Measurements from ENCODE around the gene ESF1.
"Not testable (repeated sequence)": the region's sequence is repeated elsewhere in the genome, so short reads cannot be mapped to it uniquely, and the experiment has no call there.

The ESF1 gene

DNA sequence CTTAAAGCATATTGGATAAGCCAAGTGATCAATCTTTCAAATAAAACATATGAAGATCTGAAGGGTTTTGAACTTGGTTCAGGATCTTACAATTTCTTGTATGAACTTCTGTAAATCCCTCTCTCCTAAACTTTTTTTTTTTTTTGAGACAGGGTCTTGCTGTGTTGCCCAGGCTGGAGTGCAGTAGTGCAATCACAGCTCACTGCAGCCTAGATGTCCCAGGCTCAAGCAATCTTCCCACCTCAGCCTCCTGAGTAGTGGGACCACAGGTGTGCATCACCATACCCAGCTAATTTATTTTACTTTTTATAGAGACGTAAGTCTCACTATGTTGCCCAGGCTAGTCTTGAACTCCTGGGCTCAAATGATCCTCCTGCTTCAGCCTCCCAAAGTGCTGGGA is 46.5 kb downstream of the ESF1 start:
- not testable (repeated sequence) for DNase-seq

DNA sequence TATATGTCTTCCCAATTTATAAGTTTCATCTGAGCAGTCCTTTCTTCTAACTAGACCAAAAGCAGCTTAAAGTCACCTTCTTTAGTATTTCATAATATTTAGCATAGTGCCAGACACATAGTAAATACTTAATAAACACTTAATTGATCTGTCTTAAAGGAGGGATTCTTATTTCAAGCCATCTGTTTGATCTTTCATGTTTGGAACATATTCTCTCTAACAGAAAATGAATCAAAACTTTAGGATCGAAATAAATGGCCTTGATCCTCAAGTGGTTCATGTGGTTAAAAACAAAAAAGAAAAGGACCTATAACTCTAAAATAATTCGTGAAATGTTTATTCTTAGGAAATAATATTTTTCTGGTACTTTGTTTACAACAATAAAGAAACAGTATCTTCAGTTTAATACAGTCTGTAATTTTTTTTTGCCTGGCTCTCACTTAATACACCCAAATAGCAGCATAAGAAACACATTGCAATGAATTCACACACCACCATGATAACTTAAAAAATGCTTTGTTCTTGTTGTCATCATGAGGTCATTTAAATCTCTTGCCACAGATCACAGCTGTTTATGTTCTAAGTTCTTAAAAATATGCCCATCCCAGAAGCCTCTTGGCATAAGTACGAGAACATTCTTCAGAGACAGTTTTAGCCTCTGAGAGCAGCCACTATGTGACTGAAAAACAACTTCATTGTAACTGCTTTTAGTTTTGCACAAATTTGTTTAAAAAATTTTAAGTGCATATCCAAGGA is 48.1 kb downstream of the ESF1 start:
- DNase-seq: no peak

DNA sequence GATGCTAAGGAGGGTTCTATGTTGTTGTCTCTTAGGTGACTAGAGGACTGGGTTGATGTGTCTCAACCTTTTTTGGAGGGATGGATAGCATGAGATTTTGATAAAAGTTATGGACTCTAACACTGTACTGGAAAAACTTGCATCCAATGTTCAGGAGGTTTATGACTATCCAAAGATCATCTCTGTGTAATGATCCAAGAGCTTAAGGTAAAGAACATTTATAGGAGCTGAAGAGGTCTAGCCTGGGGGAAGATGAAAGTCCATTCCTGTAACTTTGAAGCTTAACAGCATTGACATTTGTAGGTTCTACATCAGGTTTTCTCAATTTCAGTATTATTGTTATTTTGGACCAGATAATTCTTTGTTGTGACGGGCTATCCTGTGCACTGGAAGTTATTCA is 48.9 kb downstream of the ESF1 start:
- DNase-seq: no peak

DNA sequence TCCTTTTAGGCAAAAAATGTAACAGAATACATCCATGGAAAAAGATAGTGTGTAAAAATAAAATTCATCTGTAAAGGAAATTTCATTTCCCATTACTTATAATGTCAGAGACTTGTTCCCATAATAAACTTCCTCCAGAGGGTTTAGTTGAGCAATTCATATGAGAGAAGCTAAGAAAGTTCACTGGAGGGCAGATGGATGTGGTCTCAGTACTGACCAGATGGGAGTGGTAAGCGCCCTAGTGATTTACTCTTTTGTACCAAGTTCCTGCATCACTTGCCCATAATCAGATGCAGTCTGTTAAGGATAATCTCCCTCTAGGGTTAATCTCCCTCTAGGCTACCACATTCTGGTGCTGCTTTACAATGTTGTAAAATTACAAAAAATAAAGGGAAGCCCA is 61.7 kb downstream of the ESF1 start:
- no peak for DNase-seq

DNA sequence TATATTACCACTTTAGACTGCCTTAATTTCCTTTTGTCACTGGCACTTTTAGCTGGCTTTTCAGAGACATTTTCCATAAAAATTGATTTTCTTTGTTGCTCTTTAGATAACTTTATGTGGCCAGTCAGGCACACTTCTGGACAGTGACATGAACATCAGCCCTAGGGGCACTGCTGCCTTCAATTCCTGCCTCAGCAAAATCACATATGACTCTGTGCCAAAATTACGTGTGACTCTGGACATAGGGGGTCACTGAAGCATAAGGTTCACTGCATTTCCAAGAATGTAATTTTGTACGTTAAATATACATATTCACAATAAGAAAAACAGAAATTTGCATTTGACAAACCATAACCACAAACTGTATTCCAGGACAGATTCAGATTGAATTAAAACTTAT is 66.5 kb downstream of the ESF1 start:
- DNase-seq: no peak

DNA sequence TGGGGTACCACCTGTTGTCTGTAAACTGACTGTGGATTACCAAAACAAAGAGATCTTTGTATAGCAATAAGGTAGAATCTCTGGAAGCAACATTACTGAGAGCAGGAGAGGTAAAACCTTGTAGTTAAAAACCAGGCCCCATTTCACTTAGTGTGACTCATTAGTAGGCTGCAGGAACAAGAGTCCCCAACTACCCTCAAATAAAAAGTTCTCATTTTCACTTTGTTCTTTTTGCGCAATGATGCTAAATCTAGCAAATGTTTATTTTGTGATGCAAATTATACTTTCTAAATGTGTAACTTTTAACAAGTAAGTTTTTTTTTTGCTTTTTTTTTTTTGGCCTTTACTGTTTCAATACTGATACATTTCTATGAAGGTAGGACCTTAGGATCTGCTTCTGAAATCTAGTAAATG is 67.1 kb downstream of the ESF1 start:
- DNase-seq: no peak

DNA sequence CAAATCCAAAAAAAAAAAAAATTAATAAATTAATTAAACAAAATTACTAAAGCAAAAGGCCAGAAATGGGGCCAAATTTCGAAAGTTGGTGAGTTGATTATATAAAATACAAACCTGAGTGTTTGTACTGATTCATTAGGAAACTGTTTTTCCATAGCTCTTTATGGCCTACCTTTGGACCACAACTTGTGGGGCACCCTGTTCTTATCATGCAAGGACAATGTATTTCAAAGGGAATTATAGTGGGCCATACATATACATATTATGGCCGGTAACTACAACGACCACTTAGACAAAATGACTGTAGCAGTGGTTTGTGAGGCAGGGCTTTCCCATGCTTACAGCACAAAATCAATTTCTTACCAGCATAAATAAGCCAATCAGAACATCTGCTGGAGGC is 69.5 kb downstream of the ESF1 start:
- no peak for DNase-seq

DNA sequence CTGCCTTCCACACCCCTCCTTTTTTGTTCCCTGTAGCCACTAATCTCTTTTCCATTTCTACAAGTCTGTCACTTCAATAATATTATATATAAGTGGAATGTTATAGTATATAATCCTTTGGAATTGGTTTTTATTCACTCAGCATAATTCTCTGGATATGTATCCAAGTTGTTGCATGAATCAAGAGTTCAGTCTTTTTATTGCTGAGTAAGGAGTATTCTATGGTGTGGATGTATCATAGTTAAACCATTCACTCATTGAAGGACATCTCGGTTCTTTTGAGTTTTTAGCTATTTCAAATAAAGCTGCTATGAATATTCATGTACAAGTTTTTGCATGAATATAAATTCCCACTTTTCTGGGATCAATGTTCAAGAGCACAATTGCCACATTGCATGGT is 76.5 kb downstream of the ESF1 start:
- DNase-seq: no peak

DNA sequence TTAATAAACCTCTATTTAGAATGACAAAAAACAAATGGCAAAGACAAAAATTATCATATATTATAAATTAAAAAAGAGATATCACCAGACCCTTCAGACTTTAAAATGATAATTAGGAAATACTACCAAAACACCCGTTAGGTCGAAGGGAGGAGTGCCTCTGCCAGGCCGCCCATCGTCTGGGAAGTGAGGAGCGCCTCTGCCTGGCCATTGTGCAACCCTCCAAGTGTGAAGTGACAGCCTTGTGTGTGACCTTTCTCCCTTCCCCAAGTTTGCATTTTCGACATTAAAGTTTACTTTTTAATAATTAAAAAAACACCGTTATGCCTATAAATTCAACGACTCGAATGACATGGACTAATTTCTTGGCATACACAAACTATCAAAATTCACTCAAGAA is 81.5 kb downstream of the ESF1 start:
- no peak for DNase-seq

DNA sequence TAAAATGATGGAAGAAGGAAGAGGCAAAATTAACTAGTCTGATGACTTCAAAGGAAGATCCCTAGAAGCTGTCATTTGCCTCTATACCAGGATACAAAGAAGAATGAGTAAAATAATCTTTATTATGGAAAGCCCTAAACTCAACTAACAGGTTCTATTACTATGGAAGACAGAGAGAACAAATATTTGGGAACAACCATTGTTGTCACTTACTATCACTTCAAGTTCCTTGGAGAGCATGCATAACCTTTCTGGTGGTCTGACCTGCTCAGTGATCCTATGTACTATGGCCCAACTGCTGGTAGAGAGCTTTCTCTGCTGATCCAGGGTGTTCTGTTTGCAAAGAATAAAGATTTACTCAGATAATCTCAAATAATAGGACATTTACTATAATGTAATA is 83.2 kb downstream of the ESF1 start:
- DNase-seq: no peak

DNA sequence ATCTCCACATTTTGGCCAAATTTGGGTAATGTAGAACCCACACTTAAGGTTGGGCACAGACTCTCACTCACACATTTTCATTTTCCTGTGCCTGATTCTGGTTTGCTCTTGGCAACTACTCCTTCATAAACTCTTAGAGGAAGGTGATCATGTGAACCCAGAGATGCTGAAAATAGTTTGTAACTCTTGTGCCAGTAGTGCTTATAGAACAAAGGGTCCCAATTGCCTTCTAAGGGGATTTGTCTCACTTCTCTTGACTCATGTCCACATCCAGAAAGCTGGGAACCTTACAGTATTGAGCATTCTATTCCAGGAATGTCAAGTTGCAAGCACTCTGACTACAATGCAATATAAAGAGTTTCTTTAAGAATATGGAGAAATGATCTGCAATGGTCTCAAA is 84.0 kb downstream of the ESF1 start:
- DNase-seq: no peak

DNA sequence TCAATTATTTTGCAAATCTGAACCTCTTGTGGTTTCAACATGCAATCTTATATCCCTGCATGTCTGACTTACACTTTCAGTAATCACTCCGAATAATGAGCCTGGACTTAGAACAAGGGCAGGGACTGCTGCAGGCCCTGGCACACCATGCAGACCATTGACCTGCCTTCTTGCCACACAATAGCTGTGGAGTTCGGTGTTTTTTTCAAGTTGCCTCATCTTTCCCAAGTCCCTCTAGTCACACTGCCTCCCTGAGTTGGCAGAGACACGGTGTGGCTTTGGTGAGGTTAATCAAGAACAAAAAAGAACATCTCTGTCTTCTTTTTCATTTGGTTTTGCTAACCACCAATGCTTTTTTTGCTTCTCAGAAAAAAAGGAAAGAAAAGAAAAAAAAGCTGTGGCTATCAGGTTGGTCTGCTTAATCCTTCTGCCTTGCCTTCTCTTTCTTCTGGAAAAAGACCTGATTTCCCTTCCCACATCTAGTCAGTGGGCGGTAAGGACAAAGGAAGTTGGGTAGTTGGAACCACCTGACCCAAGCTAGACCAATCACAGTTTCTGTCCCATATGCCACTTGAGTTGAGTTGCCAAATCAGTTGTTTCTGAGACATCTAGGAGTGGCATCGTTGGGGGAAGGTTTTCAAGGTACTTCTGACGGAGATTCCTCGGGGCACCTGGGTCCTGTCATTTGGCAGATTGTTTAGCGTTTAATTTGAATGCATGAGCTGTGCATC is 90.1 kb downstream of the ESF1 start:
- no peak for DNase-seq

DNA sequence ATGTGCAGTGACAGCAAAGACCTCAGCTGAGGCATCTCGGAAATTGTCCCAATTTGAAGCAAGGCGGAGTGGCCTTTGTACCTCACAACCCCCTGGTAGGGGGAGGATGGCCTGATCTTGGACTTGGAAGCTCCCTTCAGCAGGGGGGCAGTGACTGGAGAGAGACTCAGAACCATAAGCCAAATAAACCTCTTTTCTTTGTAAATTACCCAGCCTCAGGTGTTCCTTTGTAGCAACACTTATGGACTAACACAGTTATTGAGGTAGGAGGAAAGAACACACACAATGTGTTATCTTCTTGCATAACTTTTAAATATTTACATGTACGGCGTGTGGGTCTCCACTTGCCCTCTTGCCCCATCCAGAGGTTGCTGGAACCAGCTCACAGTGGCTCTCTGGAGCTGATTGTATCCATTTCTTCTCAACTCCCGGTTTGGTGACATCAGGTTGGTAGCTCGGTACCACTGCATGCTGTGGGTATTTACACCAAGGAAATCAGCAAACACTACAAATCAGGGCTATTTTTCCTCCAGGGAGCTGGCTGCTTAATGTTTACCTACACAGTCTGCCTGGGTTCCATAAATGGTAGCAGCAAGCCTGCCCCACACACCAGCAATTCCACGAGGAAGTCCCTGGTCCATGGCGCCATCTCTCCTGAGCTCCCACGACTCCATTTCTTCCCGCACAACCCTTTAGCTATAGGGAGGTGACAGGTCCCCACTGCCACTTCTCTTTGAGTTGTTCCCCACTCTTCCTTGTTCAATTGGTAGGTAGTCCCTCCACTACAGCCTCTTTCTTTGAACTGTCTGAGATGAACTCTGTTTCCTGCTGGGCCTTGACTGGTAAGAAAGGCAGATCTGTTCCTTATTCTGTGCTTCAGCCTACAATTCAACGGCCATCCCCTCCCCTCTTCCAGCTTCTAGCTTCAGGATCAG is 91.7 kb downstream of the ESF1 start:
- DNase-seq: no peak

DNA sequence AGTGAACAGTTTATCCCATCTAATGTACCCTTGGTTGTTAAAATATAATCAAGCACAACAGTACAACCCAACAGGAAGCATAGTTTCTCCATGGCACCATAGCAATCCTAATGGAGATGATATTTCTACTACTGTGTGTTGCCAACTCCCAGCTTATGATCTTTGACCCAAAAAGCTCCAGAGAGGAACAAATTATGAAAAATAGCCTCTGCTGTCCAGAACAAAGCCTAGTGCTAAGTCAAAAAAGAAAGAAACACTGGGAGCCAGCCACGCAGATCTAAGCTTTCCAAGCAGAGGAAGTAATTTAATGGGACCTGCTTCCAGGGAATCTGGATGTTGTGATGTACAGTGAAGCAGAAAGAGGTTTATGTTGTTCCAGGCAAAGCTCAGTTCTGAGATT is 93.8 kb downstream of the ESF1 start:
- DNase-seq: no peak

DNA sequence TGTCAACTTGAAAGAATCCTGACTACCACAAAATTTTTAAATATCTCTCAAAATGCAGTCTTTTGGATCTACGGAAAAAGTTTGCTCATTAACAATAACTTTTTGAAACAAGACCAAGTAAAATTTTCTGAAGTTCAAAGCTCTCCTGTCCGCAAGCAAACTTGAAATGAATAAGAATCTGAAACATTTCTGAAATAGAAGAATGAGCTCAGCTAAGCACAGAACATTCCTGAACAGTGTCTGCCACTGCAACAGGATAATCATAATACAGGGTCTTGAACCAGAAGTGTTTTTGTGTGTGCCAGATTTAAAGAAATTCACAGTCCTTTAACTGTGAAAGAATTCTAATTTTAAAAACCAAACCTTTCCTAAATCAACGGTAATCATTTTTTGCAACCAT is 96.9 kb downstream of the ESF1 start:
- no peak for DNase-seq

DNA sequence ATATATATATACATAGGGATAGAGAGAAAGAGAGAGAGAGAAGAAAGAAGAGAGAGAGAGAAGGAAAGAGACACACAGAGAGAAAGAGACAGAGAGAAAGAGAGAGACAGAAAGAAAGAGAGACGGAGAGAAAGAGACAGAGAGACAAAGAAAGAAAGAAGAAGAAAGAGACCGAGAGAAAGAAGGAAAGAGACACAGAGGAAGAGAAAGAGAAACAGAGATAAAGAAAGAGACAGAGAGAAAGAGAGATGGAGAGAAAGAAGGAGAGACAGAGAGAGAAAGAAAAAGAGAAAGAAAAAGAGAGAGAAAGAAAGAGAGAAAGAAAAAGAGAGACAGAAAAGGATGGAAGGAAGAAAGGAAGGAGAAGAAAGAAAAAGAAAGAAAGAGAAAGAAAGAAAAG is 99.1 kb downstream of the ESF1 start:
- DNase-seq: no peak

DNA sequence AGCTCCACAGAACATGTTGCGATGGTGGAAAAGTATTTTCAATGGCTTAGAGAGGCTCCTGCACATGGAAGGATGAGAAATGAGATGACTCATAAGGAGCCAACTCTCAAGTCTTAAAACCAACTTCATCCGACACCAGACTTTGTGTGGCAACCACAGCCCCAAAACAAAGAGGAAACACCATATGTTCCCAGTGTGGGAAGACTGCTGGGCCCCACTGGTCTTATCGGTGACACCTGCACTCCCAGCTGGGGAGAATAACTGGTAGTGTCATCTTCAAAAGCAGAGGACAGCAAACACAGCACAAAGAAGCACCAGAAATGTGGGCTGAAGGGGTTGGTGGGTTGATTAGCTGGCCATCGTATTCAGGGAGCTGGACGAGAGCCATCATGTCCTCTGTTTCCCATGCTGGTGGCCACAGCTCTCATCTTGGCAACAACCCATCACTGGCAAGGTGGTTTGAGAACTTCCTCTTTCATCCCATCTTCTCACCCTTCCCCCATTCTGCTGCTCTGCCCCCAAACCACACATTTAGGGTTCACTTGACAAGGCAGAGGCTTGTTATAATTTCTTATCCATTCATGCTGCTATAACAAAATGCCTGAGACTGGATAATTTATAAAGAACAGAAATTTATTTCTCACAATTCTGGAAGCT is 100.0 kb downstream of the ESF1 start:
- DNase-seq: no peak

DNA sequence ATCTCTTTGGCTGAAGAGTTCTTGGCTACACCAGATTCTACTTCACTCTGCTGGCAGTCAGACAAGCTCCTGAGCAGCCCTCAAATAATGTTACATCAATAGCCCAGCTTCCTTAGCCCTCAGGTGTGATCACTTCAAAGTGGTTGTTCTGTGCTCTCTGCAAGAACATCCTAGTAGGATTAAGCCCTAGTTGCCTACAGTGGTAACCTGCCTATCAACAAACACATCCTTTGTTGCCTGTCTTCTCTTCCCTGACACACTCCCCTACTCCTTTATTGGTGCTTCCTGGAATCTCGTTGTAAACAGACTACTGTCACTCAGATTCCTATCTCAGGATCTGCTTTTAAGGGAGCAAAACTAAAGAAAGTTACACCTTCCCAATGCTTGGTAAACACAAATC is 100.9 kb downstream of the ESF1 start:
- no peak for DNase-seq

DNA sequence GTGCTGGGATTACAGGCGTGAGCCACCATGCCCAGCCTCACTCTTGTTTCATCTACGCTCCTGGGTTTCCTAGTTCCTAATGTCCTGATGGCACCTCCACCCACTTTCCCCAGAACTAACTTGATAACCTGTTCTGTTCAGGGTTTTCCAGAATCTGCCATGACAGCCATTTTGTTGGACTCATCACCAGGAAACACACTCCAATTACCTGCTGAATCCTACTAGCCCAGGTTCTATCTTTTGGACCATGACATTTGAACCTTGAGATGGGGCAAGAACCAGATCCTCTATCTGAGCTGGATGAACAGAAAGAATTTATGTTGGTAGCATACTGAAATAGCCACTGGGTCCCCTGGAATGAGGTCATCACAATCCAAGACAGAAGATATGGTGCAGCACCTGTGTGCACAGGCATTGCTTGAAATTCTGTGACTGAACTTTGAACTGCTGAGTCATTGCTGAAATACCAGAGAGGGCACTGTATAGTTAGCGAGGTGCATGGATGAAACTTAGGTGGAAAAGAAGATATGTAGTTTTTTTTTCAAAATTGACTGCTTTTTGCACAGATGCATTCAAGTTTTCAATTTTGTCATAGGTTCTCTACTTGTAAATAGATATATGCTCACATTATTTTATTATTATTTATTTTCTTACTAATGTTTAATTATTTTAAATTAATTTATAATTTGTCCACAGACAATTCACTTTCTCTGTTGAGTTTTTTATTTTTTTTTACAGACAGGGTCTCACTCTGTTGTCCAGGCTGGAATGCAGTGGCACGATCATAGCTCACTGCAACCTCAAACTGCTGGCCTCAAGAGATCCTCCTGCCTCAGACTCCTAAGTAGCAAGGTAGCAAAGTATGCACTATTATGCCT is 103.2 kb downstream of the ESF1 start:
- no peak for DNase-seq

DNA sequence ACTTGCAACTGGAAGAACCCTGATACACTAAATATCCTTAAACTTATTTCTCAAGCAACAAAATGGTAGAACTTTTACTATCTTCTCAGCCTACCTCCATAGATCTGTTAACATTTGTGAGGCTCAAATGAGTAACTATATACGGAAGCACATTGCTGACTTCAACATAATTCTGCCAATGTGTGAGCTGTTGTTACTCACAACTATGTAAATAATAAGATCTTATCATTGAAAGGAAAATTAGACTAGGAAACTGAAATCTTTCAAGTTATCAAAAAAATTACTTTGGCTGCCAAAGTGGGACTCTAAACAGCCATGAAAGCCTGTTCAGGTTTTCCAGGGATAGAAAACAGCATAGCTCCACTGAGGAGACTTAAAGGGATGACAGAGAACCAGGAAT is 105.8 kb downstream of the ESF1 start:
- DNase-seq: no peak

DNA sequence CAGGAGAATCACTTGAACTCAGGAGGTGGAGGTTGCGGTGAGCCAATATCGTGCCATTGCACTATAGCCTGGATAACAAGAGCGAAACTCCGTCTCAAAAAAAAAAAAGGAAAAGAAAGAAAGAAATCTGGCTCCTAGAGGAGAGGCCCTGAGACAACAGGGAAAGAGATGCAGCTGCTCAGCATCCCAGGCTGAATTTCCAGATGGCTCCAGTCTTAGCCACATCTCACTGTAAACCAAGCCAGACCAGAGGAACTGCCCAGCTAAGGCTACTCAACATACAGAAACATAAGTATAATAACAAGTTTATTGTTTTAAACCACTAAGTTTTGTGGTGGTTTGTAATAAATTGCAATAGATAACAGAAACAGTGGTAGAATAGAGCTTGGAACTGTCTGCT is 107.5 kb downstream of the ESF1 start:
- no peak for DNase-seq

DNA sequence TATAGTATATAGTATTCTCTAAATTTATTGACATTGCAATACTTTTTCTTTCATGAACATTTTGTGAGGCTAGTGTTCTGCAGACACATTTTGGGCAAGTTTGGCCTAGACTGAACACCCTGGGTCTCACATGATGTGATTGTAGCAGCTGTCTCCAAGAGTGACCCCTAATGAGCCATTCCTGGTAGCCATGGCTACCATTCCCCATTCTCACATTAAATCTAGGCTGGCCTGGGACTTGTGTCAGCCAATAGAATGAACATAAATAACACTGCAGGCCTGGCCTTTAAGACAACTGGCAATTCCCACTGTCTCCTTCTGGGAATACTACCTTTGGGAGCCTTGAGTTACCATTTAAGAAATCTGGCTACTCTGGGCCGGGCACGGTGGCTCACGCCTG is 108.0 kb downstream of the ESF1 start:
- DNase-seq: no peak

All from NCI-H510A (cell line).